Tibial nerve (tissue), 4 donors: ENCODE results near the gene SF3B1.

Source experiments
- EP300 ChIP-seq, 2 donors: sonication (generic); formaldehyde crosslinking; IDR thresholded peaks; one replicate each; pipeline ENCODE4 v1.6.1; 2017; ENCODE audit warnings: antibody characterized with exemption in 2 of 2, mild to moderate bottlenecking in 1 of 2
- POLR2A ChIP-seq, 2 donors: fragments of 450-650 bp; IDR thresholded peaks; one replicate each; pipeline ENCODE4 v1.6.1; 2017; ENCODE audit warnings: antibody characterized with exemption in 2 of 2, mild to moderate bottlenecking in 2 of 2, moderate library complexity in 2 of 2
- TF ChIP-seq, protein P1 (sequence below), 5 experiments: fragments of 200-600 bp in 3 of 5; fragments of 450-650 bp in 2 of 5; sonication (generic) in 3 of 5; IDR thresholded peaks; one replicate each; pipeline ENCODE4 v1.5.1; 2016 to 2019; ENCODE audit warnings: antibody characterized with exemption in 5 of 5, mild to moderate bottlenecking in 3 of 5, moderate library complexity in 2 of 5

DNA sequence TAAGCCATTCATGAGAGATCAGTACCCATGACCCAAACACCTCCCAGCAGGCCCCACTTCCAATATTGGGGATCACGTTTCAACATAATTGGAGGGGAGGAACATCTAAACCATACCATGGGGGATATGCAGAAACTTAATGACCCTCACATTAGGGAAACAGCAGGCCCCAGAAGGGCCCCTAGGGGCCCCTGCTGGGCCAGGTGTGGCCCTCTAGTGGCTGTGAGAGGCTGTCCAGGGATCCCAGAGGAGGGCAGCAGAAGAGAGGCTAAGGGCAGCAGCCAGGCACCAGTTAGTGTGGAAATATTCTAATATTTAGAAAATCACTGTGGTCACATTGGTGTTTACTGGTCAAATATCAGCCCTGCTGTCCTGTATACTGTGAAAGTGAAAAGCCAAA is 75.0 kb downstream of the SF3B1 start:
- TF ChIP-seq, protein P1, sequence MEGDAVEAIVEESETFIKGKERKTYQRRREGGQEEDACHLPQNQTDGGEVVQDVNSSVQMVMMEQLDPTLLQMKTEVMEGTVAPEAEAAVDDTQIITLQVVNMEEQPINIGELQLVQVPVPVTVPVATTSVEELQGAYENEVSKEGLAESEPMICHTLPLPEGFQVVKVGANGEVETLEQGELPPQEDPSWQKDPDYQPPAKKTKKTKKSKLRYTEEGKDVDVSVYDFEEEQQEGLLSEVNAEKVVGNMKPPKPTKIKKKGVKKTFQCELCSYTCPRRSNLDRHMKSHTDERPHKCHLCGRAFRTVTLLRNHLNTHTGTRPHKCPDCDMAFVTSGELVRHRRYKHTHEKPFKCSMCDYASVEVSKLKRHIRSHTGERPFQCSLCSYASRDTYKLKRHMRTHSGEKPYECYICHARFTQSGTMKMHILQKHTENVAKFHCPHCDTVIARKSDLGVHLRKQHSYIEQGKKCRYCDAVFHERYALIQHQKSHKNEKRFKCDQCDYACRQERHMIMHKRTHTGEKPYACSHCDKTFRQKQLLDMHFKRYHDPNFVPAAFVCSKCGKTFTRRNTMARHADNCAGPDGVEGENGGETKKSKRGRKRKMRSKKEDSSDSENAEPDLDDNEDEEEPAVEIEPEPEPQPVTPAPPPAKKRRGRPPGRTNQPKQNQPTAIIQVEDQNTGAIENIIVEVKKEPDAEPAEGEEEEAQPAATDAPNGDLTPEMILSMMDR (IDR thresholded peaks at IDR 0.05): no peak
- TF ChIP-seq EP300 (IDR thresholded peaks at IDR 0.05) (no peak), POLR2A (IDR thresholded peaks at IDR 0.05) (no peak)
